IMR-90 (cell line): ENCODE measurements around the gene SAPCD1.

Experiments used
- CHD1 ChIP-seq: IDR thresholded peaks from 2 replicates; pipeline ENCODE4 v1.6.1; 2012; ENCODE audit warnings: low read depth, low read length, improper control_type of control experiment
- CTCF ChIP-seq: conservative IDR thresholded peaks from 2 replicates; pipeline ENCODE4 v1.5.1; 2012; ENCODE audit warnings: mild to moderate bottlenecking, low read depth, low read length, improper control_type of control experiment
- MAZ ChIP-seq: IDR thresholded peaks from 2 replicates; pipeline ENCODE4 v1.6.1; 2012; ENCODE audit warnings: low read depth, mild to moderate bottlenecking, low read length, improper control_type of control experiment, moderate library complexity, borderline replicate concordance
- MXI1 ChIP-seq: IDR thresholded peaks from 2 replicates; pipeline ENCODE4 v1.6.1; 2012; ENCODE audit warnings: low read depth, mild to moderate bottlenecking, low read length, moderate library complexity, borderline replicate concordance
- NFE2L2 ChIP-seq: fragments of 150-350 bp; IDR thresholded peaks from 2 replicates; pipeline ENCODE4 v1.6.1; 2016; ENCODE audit warnings: low read depth, mild to moderate bottlenecking, low read length
- POLR2A ChIP-seq: IDR thresholded peaks from 2 replicates; pipeline ENCODE4 v1.6.1; 2012; ENCODE audit warnings: mild to moderate bottlenecking, low read depth, low read length

DNA sequence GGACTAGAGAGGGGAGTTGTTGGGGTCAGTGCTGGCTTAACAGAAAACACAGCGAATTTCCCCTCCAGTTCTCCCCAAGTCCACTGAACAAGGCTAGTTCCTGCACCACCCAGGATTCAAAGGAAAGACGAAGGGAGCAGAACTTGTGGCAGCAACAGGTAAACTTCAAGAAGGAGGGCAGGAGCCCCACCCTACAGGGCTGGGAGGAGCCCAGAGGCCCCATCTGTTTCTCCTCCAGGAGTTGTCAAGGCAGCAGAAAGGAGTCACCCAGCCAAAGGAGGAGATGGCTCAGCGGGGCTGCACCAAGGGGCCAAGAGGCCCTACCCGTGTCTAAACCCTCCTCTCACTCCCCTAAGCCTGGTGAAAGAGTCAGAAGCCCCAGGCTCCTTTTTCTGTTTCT lies 1.7 kb downstream of the SAPCD1 start:
- TF ChIP-seq POLR2A: no peak
- no peak for TF ChIP-seq CTCF
- no peak for TF ChIP-seq MAZ
- no peak for TF ChIP-seq CHD1
- TF ChIP-seq NFE2L2: no peak
- TF ChIP-seq MXI1: no peak
